K562 (cell line): ENCODE measurements around the gene IMPA2. TPM values are rescaled to one million over a fixed set of nuclear protein-coding genes. Genes with fewer than 3 reads are reported as not detected.

Experiments used
- ATAC-seq: fragments of 200-7000 bp; cut with Tn5 transposase; 3 replicates; pipeline ENCODE4 v1.9.1; 2020; ENCODE audit warnings: moderate library complexity
- BruUV-seq: library from RNA; stranded (reverse); fragments of 400-500 nt; replicated peaks from 2 replicates; lab custom pipeline; 2021; lab: Mats Ljungman, UMichigan
- CTCF ChIA-PET: fragments of 300-600 bp; formaldehyde crosslinking; extraction: SDS; loops from one replicate; lab custom pipeline; 2021; ENCODE audit warnings: low intra/inter-chr PET ratio; lab: Yijun Ruan, JAX
- POLR2A ChIA-PET: fragments of 300-600, 350-650 bp; sonication (Branson Sonifier 250); formaldehyde crosslinking; extraction: SDS; loops from one replicate; lab custom pipeline; 2021; ENCODE audit warnings: antibody characterized with exemption, inconsistent platforms; lab: Yijun Ruan, JAX
- DNase-seq, 4 experiments: peaks; one replicate each; pipeline versions ENCODE4 v3.0.0 to v3.0.0-alpha.2; 2011 to 2018; ENCODE audit warnings: low spot score in 3 of 4, mixed read lengths in 3 of 4; ENCODE audit errors: extremely low read depth in 1 of 4
- FAIRE-seq: peaks from 2 replicates; lab custom pipeline; 2011; peaks lifted over from hg19 to GRCh38; lab: Jason Lieb, UNC
- H2AFZ ChIP-seq: 2 replicates; pipeline ENCODE4 v1.6.0; 2011; ENCODE audit warnings: low read depth, low read length, control low read depth, inconsistent platforms
- H3K27ac ChIP-seq: fragments of 200-600 bp; 3 replicates; pipeline ENCODE4 v1.8.0; 2011; ENCODE audit warnings: low read depth, mild to moderate bottlenecking, control low read depth, inconsistent platforms, low read length, moderate library complexity, mixed read lengths; ENCODE audit errors: extremely low read depth
- H3K27me3 ChIP-seq, 2 experiments: fragments of 300-600 bp in 1 of 2; 2 replicates in 1 of 2; 3 replicates in 1 of 2; pipeline versions ENCODE4 v1.6.0 to v1.8.0; 2011; ENCODE audit warnings: inconsistent platforms in 2 of 2, low read length in 2 of 2, mild to moderate bottlenecking in 1 of 2, mixed read lengths in 1 of 2, moderate library complexity in 1 of 2; ENCODE audit not compliant: control insufficient read depth in 2 of 2, insufficient read depth in 2 of 2
- H3K36me3 ChIP-seq: fragments of 300-600 bp; 3 replicates; pipeline ENCODE4 v1.8.0; 2011; ENCODE audit warnings: mild to moderate bottlenecking, low read length, inconsistent platforms; ENCODE audit not compliant: control insufficient read depth, insufficient read depth
- H3K4me1 ChIP-seq, 2 experiments: fragments of 200-600 bp in 1 of 2; replicated peaks in 1 of 2; 2 replicates in 1 of 2; 3 replicates in 1 of 2; pipeline versions ENCODE4 v1.5.1 to v1.8.0; 2011; ENCODE audit warnings: inconsistent platforms in 2 of 2, low read length in 2 of 2, mild to moderate bottlenecking in 1 of 2, mixed read lengths in 1 of 2, moderate library complexity in 1 of 2; ENCODE audit not compliant: control insufficient read depth in 2 of 2, insufficient read depth in 2 of 2
- H3K4me2 ChIP-seq: 2 replicates; pipeline ENCODE4 v1.6.1; 2011; ENCODE audit warnings: low read length, control low read depth, inconsistent platforms, mixed read lengths; ENCODE audit not compliant: insufficient read depth
- H3K4me3 ChIP-seq: fragments of 200-600 bp; sonication (generic), shearing (Covaris generic); 2 replicates; pipeline ENCODE4 v1.5.1; 2016; ENCODE audit warnings: control low read depth, inconsistent platforms
- H3K79me2 ChIP-seq: fragments of 200-600 bp; 3 replicates; pipeline ENCODE4 v1.8.0; 2011; ENCODE audit warnings: low read length, inconsistent platforms; ENCODE audit not compliant: control insufficient read depth, insufficient read depth
- H3K9ac ChIP-seq, 2 experiments: 2 replicates each; pipeline versions ENCODE4 v1.6.0 to v1.6.1; 2011; ENCODE audit warnings: low read depth in 2 of 2, low read length in 2 of 2, control low read depth in 1 of 2, inconsistent platforms in 1 of 2, mild to moderate bottlenecking in 1 of 2, mixed read lengths in 1 of 2; ENCODE audit not compliant: insufficient read depth in 1 of 2
- H3K9me1 ChIP-seq: one replicate; pipeline ENCODE4 v1.6.0; 2011; ENCODE audit warnings: inconsistent platforms, mild to moderate bottlenecking, low read length, moderate library complexity; ENCODE audit not compliant: control insufficient read depth, insufficient read depth
- H3K9me3 ChIP-seq: replicated peaks from 2 replicates; pipeline ENCODE4 v1.5.1; 2011; ENCODE audit warnings: low read depth, low read length, inconsistent platforms; ENCODE audit not compliant: control insufficient read depth, insufficient read depth
- H4K20me1 ChIP-seq: replicated peaks from 2 replicates; pipeline ENCODE4 v1.6.1; 2011; ENCODE audit warnings: low read length, inconsistent platforms, mixed read lengths; ENCODE audit not compliant: control insufficient read depth, insufficient read depth
- ARID2 ChIP-seq: fragments of 450-650 bp; IDR thresholded peaks from 2 replicates; pipeline ENCODE4 v1.6.1; 2017; ENCODE audit warnings: antibody characterized with exemption, mild to moderate bottlenecking
- BRF2 ChIP-seq: IDR thresholded peaks from 3 replicates; pipeline ENCODE4 v1.6.1; 2011; ENCODE audit warnings: borderline replicate concordance, mild to moderate bottlenecking; ENCODE audit not compliant: insufficient read length, insufficient read depth
- GTF2E2 ChIP-seq: fragments of 200-800 bp; sonication (Bioruptor generic); IDR thresholded peaks from 2 replicates; pipeline ENCODE4 v1.6.1; 2016; ENCODE audit warnings: missing genetic modification characterization, missing compliant biosample characterization
- WGBS: fragments of 100-300 bp; shearing (Covaris generic); methylation state at CpG from one replicate; pipeline ENCODE4 v1.1.6; 2016; ENCODE audit warnings: low coverage, mixed read lengths; ENCODE audit not compliant: insufficient coverage; ENCODE audit errors: missing lambda C conversion rate; 5-methylcytosine and 5-hydroxymethylcytosine counted together
- in situ Hi-C: fragments of 300-500 bp; cut with MboI; formaldehyde crosslinking; loops from 4 replicates; pipeline ENCODE4 v1.15.0; 2018; ENCODE audit warnings: inconsistent platforms, mixed read lengths
- intact Hi-C: fragments of 100-400 bp; cut with micrococcal nuclease; formaldehyde crosslinking; loops from 2 replicates; pipeline ENCODE4 v1.14.2; 2022
- polyA plus RNA-seq, 8 experiments: library from polyadenylated mRNA; depleted of rRNA in 4 of 8; stranded (reverse) in 5 of 8; unstranded in 3 of 8; fragments of >200 nt; fragmentation: Nextera tagmentation in 2 of 8; fragmentation: Illumina TruSeq in 1 of 8; extraction: Ambion mirVana in 2 of 8; extraction: Trizol in 1 of 8; gene quantifications; 2 replicates each; pipeline versions ENCODE4 v1.2.1 to v1.2.3, GENCODE V29; 2011 to 2014; ENCODE audit warnings: inconsistent platforms in 1 of 8, missing spikeins in 1 of 8
- total RNA-seq, 7 experiments: library from RNA; depleted of rRNA in 6 of 7; stranded (reverse); fragments of >200 nt in 6 of 7; fragmentation: Illumina TruSeq in 2 of 7; extraction: Trizol in 2 of 7; gene quantifications; 2 replicates each; pipeline versions ENCODE4 v1.2.1 to v1.2.3, GENCODE V29; 2011 to 2021; ENCODE audit warnings: low replicate concordance in 1 of 7

The IMPA2 gene
- total and polyA plus RNA-seq, 9 of the 15 experiments (the other 6 are each of a cell fraction or from before 2014, with no cell fraction given), result 0.62 to 11.3 (median 5.7) TPM

- Histone ChIP-seq H4K20me1 (no peaks in the 10 kb centered on the region), H3K9me1 (no peaks in the 10 kb centered on the region), H3K27ac (no peak overlapping the region), H2AFZ (no peak overlapping the region), H3K4me3 (no peak overlapping the region), H3K79me2 (no peaks in the 10 kb centered on the region), H3K4me1 (peaks cover 2 to 5% of the 10 kb centered on the region in 2 experiments; a peak in 2 of 5 replicates), H3K36me3 (no peaks in the 10 kb centered on the region), H3K27me3 (no peaks in the 10 kb centered on the region), H3K9ac (peak overlapping the region in 1 of 2 experiments; percentile 5; a peak in 1 of 4 replicates), H3K4me2 (no peak overlapping the region), H3K9me3 (no peaks in the 10 kb centered on the region; the same call in 1 of the 2 replicates)
- 89% methylated on average over 30 of the region's 35 CpGs for WGBS
- TF ChIP-seq ARID2 (no peak), GTF2E2 (tag) (no peak), BRF2 (no peak)
- FAIRE-seq, result no peak
- no peak for DNase-seq
- ChIA-PET POLR2A (no interaction called here), CTCF (no interaction called here)
- intact Hi-C loops (no loop called here), in situ Hi-C loops (no loop called here)
- ATAC-seq, result no peak
- BruUV-seq, result no TSS peak
Observed at GRCh38 chr18:11972371-11973174, 8.7 kb upstream of the IMPA2 start.
